ENCODE data around the gene PCLO.

DNA sequence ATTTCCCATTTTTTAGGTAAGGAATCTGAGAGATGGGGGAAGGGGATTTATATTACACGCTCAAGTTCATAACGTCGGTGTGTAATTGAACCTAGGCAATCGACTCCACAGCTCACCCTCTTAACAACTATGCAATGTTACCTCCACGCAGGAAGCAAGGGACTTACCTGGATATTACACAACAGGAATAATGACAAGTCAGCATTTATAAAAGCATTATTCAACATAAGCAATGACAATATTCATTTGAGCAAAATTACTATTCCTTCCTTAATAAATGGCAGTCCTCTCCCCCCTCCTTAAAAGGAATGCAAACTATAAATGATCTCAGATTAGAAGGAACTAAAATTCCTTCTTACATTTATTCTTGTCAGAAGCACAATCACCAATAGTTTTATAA is 104.0 kb downstream of the PCLO start:
- TF ChIP-seq MCM7 (IDR thresholded peaks at IDR 0.05) (no peak), YY1 (IDR thresholded peaks at IDR 0.05; ENCODE audit: borderline replicate concordance in 1 of 3, control insufficient read depth in 1 of 3, extremely low read depth in 1 of 3, insufficient read depth in 3 of 3, insufficient read length in 1 of 3, insufficient replicate concordance in 2 of 3, low read depth in 1 of 3, low read length in 2 of 3) (no peak), POLR2A (conservative IDR thresholded peaks at IDR 0.05) (no peak), FOSL1 (tag; conservative IDR thresholded peaks at IDR 0.05) (no peak), ESRRA (IDR thresholded peaks at IDR 0.05; ENCODE audit: borderline replicate concordance, low read depth) (no peak), ZNF263 (CRISPR knock-in tag; IDR thresholded peaks at IDR 0.05; ENCODE audit: borderline replicate concordance) (no peak), RAD21 (CRISPR knock-in tag; conservative IDR thresholded peaks at IDR 0.05 in 1 of 2, IDR thresholded peaks at IDR 0.05 in 1 of 2) (no peak)
- TF ChIP-seq, protein P1, sequence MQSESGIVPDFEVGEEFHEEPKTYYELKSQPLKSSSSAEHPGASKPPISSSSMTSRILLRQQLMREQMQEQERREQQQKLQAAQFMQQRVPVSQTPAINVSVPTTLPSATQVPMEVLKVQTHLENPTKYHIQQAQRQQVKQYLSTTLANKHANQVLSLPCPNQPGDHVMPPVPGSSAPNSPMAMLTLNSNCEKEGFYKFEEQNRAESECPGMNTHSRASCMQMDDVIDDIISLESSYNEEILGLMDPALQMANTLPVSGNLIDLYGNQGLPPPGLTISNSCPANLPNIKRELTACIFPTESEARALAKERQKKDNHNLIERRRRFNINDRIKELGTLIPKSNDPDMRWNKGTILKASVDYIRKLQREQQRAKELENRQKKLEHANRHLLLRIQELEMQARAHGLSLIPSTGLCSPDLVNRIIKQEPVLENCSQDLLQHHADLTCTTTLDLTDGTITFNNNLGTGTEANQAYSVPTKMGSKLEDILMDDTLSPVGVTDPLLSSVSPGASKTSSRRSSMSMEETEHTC (IDR thresholded peaks at IDR 0.05), result no peak
- TF ChIP-seq, protein P2, sequence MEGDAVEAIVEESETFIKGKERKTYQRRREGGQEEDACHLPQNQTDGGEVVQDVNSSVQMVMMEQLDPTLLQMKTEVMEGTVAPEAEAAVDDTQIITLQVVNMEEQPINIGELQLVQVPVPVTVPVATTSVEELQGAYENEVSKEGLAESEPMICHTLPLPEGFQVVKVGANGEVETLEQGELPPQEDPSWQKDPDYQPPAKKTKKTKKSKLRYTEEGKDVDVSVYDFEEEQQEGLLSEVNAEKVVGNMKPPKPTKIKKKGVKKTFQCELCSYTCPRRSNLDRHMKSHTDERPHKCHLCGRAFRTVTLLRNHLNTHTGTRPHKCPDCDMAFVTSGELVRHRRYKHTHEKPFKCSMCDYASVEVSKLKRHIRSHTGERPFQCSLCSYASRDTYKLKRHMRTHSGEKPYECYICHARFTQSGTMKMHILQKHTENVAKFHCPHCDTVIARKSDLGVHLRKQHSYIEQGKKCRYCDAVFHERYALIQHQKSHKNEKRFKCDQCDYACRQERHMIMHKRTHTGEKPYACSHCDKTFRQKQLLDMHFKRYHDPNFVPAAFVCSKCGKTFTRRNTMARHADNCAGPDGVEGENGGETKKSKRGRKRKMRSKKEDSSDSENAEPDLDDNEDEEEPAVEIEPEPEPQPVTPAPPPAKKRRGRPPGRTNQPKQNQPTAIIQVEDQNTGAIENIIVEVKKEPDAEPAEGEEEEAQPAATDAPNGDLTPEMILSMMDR (IDR thresholded peaks at IDR 0.05 in 2 of 3, conservative IDR thresholded peaks at IDR 0.05 in 1 of 3; ENCODE audit: insufficient read depth in 2 of 3, low read depth in 1 of 3, low read length in 3 of 3), result no peak
